D341Med (cell line): ENCODE results near the gene MBD3L5.
"Not testable (repeated sequence)": the region's sequence is repeated elsewhere in the genome, so short reads cannot be mapped to it uniquely, and the experiment has no call there.

Source experiments
- DNase-seq: peaks from one replicate; pipeline ENCODE4 v3.0.0; 2012; ENCODE audit warnings: low spot score

Gene MBD3L5

GRCh38 chr19:7052896-7053295, 22.5 kb downstream of the MBD3L5 start:
- not testable (repeated sequence) for DNase-seq

DNA sequence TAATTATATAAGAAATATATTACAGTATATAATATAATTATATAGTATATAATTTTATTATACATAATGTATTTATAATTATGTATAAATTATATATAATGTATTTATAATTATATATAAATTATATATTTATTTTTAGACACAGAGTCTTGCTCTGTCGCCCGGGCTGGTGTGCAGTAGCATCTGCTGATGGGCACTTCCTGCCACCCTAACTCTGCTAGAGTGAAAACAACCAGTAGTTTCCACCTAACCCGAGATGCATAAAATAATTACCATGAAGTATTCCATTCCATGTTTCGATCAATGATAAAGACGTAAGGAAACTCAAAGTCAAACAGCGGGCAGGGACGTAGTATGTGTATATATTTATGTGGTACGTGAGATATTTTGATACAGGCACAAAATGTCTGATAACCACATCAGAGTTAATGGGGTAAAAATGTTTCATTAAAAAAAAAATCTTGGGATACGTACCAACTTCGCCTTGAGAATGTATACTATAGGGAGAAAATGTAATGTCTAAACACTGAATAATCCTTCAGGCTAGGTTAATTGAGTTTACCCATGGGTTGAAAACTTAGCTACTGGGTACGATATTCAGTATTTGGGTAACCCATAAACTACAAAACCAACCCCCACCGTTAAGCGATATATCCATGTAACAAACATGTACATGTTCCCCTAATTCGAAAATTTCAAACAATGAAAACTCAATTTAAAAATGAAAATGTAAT, 24.4 kb downstream of the MBD3L5 start:
- not testable (repeated sequence) for DNase-seq

- DNase-seq: not testable (repeated sequence)
These were observed 25.3 kb downstream of the MBD3L5 start for GRCh38 chr19:7055679-7056078.

DNA sequence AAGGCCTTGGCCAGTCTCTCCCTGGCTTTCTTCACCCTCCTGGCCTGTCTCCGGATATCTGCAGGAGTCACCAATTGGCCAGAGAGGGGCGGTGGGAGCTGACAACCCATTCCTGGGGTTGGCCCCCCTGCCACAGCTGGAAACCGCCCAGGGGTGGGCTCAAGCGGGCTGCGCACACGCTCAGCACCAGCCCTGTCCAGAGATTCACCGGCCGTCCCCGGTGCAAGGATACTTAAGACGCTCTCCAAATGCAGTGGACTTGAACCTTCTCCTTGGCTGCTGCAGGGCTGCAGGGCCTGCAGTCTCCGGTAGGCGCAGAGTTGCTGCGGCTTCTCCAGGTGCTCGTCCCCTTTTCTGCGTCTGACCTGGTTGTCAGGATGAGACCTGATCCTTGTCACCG, 26.0 kb downstream of the MBD3L5 start:
- not testable (repeated sequence) for DNase-seq

GRCh38 chr19:7058576-7058975, 28.2 kb downstream of the MBD3L5 start, which contains the start of gene MBD3L3:
Gene MBD3L3 (minus strand): TSS chr19:7058676. CDS start chr19:7058605, 71 bp downstream.
- DNase-seq: not testable (repeated sequence)

- DNase-seq: not testable (repeated sequence)
These were observed 29.6 kb downstream of the MBD3L5 start for GRCh38 chr19:7059977-7060376.

- DNase-seq: no peak
These were observed 33.0 kb downstream of the MBD3L5 start for GRCh38 chr19:7063339-7063738.

DNA sequence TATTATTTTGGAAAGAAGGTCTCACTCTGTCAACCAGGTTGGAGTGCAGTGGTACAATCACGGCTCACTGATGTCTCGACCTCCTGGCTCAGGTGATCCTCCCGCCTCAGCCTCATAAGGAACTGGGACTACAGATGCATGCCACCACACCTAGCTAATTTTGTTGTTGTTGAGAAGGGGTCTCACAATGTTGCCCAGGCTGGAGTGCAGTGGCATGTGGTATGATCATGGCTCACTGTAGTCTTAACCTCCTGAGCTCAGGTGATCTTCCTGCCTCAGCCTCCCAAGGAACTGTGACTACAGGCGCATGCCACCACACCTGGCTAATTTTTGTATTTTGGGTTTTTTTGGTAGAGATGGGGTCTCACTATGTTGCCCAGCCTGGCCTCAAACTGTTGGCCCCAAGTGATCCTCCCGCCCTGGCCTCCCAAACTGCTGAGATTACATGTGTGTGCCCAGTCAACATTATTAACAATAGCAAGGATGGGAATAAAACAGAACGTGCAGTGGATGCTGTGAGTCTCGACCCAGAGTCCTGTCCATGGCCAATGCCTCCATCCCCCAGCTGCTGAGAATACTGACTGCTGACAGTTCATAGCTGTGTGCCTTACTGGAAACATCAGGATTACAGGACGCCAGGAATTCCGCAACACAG, 33.5 kb downstream of the MBD3L5 start:
- DNase-seq: no peak

GRCh38 chr19:7067122-7067521, 36.7 kb downstream of the MBD3L5 start:
- not testable (repeated sequence) for DNase-seq

DNA sequence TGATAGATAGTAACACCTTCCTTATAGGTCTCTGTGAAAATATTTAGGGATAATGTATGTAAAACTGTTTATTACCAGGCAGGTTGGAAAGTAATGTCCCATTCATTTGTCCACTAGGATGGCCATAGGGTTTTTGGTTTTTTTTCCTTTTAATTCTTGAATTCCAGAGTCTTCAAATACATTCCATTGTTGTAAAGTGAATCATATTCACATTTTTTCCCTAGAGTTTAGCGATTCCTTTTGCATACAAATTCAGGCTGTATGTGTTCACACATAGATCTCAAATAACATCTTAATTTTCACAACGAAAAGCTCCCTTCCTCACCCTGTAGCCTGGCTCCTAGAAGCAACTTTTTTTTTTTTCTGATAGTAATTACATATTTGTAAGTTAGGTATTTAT, 37.3 kb downstream of the MBD3L5 start:
- no peak for DNase-seq

- no peak for DNase-seq
These were observed 38.2 kb downstream of the MBD3L5 start for GRCh38 chr19:7068599-7068998.

DNA sequence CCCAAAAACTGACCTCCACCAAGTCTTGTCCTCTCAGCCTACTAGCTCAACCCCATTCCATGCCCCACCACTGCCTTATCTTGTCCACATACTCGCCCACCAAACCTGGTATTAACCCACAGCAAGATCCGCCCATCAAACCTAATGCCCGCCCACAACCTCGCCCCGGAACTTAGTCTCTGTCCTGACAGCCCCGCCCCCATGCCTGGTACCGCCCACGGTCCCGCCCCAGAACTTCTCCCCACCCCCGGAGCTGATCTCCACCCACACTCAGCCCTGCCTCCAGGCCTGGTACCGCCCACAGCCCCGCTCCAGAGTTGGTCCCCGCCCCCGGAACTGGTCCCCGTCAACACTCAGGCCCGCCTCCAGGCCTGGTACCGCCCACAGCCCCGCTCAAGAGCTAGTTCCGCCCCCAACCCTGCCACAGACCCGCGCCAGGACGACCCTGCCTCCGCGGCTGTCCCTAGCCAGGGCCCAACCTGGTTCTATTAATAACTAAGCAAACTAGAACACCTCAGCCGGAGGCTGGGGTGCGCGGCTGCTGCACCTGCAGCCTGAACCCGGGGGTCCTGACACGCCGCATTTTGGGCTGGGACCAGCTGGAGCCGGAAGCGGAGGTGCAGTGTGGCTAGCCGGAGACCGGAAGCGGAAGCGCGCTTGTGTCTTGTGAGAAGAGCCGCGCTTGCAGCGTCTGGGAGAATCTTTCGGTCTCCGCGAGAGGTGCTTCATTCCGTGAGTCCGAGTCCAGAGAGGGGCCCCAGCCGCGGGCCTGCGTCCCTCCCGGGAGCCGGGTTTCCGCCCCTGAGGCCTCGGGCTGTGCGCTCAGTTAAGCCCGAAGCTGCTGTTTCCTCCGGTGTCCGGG, 38.9 kb downstream of the MBD3L5 start, which contains the start of gene ZNF557:
ZNF557 (plus strand) TSS at position 662 of the 862 bp plus-strand sequence. CDS start 5,372 bp downstream, outside the sequence.
- DNase-seq: peak; percentile 96

- DNase-seq: no peak
These were observed 39.5 kb downstream of the MBD3L5 start for GRCh38 chr19:7069904-7070226.

GRCh38 chr19:7072541-7072940, 42.2 kb downstream of the MBD3L5 start:
- DNase-seq: no peak

- DNase-seq: no peak
These were observed 44.4 kb downstream of the MBD3L5 start for GRCh38 chr19:7074705-7075282.

- DNase-seq: no peak
These were observed 45.8 kb downstream of the MBD3L5 start for GRCh38 chr19:7076151-7076550.

DNA sequence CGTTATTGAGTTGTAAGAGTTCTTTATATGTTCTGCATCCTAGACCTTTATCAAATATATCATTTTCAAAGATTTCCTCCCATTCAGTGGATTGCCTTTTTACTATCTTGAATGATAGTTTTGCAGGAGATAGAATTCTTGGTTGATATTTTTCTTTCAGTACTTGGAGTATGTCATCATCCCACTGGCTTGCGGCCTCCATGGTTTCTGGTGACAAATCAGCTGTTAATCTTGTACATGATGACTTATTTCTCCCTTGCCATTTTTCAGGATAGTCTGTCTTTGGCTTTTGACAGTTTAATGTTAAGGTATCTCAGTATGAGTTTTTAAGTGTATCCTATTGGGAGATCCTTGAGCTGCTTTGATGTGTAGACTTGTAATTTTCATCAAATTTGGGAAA, 47.6 kb downstream of the MBD3L5 start:
- DNase-seq: no peak
